ENCODE data around the gene SLC29A3. TPM values are rescaled to one million over a fixed set of nuclear protein-coding genes. Genes with fewer than 3 reads are reported as not detected.

SLC29A3 gene
- total RNA-seq, 1 experiment from 2014 or later, result 5.9 TPM

GRCh38 chr10:71395621-71396020, 76.6 kb downstream of the SLC29A3 start:
- H2AFZ ChIP-seq (ENCODE audit: low read depth, low read length, poor library complexity, severe bottlenecking), result no peak overlapping the region
- no peaks in the 10 kb centered on the region for H4K20me1 ChIP-seq (ENCODE audit: insufficient read depth)
- TF ChIP-seq SIN3A (IDR thresholded peaks at IDR 0.05; ENCODE audit: low read depth) (no peak), JUND (IDR thresholded peaks at IDR 0.05) (no peak), CEBPB (IDR thresholded peaks at IDR 0.05; ENCODE audit: low read depth) (no peak)
- no peak overlapping the region for H3K4me2 ChIP-seq (ENCODE audit: low read length)
- ATAC-seq, result no peak; the same call in 1 of the 2 replicates
- no peak overlapping the region for H3K9ac ChIP-seq (ENCODE audit: low read length)
- no peak for DNase-seq (ENCODE audit: low read depth, low spot score)
- H3K4me3 ChIP-seq (replicated peaks in 1 of 2; ENCODE audit: low read depth in 1 of 2, low read length in 2 of 2), result no peak overlapping the region
- ChIA-PET POLR2A (no interaction called here), RAD21 (ENCODE audit: low non-redundant PET in 1 of 2, low total read pairs in 2 of 2, uncharacterized antibody in 2 of 2, unreplicated experiment in 2 of 2) (no interaction called here), CTCF (no interaction called here)
- no peaks in the 10 kb centered on the region for H3K9me3 ChIP-seq (ENCODE audit: control insufficient read depth in 1 of 2, insufficient read depth in 1 of 2, low read depth in 1 of 2, low read length in 2 of 2)
- intact Hi-C loops (cut with micrococcal nuclease), result no loop called here
- no peaks in the 10 kb centered on the region for H3K79me2 ChIP-seq (ENCODE audit: insufficient read depth, low read length)
- no peaks in the 10 kb centered on the region for H3K27me3 ChIP-seq (ENCODE audit: insufficient read depth, low read length)
- H3K36me3 ChIP-seq (ENCODE audit: control insufficient read depth in 1 of 2, insufficient read depth in 2 of 2, low read length in 2 of 2), result no peaks in the 10 kb centered on the region
- no peaks in the 10 kb centered on the region for H3K4me1 ChIP-seq (ENCODE audit: control insufficient read depth in 1 of 2, insufficient read depth in 2 of 2, low read length in 2 of 2)
- no peaks in the 10 kb centered on the region for H3K9me2 ChIP-seq (ENCODE audit: insufficient read depth)
- H3K27ac ChIP-seq (ENCODE audit: low read depth, low read length), result no peak overlapping the region
- BruUV-seq (replicated peaks), result no TSS peak

- H3K4me3 ChIP-seq (replicated peaks in 1 of 2; ENCODE audit: low read depth in 1 of 2, low read length in 2 of 2), result no peak overlapping the region
- POLR2A ChIA-PET, result no interaction called here
- no peaks in the 10 kb centered on the region for H4K20me1 ChIP-seq (ENCODE audit: insufficient read depth)
- no TSS peak for BruUV-seq (replicated peaks)
- H3K9me2 ChIP-seq (ENCODE audit: insufficient read depth), result no peaks in the 10 kb centered on the region
- H3K4me1 ChIP-seq (ENCODE audit: control insufficient read depth in 1 of 2, insufficient read depth in 2 of 2, low read length in 2 of 2), result no peaks in the 10 kb centered on the region
- RAD21 ChIA-PET (ENCODE audit: low non-redundant PET in 1 of 2, low total read pairs in 2 of 2, uncharacterized antibody in 2 of 2, unreplicated experiment in 2 of 2), result no interaction called here
- CTCF ChIA-PET, result no interaction called here
- H3K9me3 ChIP-seq (ENCODE audit: control insufficient read depth in 1 of 2, insufficient read depth in 1 of 2, low read depth in 1 of 2, low read length in 2 of 2), result no peaks in the 10 kb centered on the region
- H3K79me2 ChIP-seq (ENCODE audit: insufficient read depth, low read length), result no peaks in the 10 kb centered on the region
- no peak for DNase-seq (ENCODE audit: low read depth, low spot score)
- no peaks in the 10 kb centered on the region for H3K36me3 ChIP-seq (ENCODE audit: control insufficient read depth in 1 of 2, insufficient read depth in 2 of 2, low read length in 2 of 2)
- TF ChIP-seq RAD21 (IDR thresholded peaks at IDR 0.05; ENCODE audit: low read depth) (peak; percentile 39), POLR2A (IDR thresholded peaks at IDR 0.05; ENCODE audit: borderline replicate concordance, extremely low read depth, insufficient read depth, insufficient read length) (no peak), SRF (IDR thresholded peaks at IDR 0.05; ENCODE audit: low read depth) (no peak), ATF3 (IDR thresholded peaks at IDR 0.05) (no peak), REST (IDR thresholded peaks at IDR 0.05; ENCODE audit: low read depth) (no peak)
- H3K27ac ChIP-seq (ENCODE audit: low read depth, low read length), result no peak overlapping the region
- no peak overlapping the region for H2AFZ ChIP-seq (ENCODE audit: low read depth, low read length, poor library complexity, severe bottlenecking)
- no peak overlapping the region for H3K4me2 ChIP-seq (ENCODE audit: low read length)
- H3K27me3 ChIP-seq (ENCODE audit: insufficient read depth, low read length), result no peaks in the 10 kb centered on the region
- intact Hi-C loops (cut with micrococcal nuclease), result no loop called here
- ATAC-seq, result 0 out of 2 replicates have a peak, but pooled peaks have one; percentile 48
- H3K9ac ChIP-seq (ENCODE audit: low read length), result no peak overlapping the region
These were observed 77.1 kb downstream of the SLC29A3 start for GRCh38 chr10:71396084-71396710.
